ENCODE results near the gene DGKD. TPM values are rescaled to one million over a fixed set of nuclear protein-coding genes. Genes with fewer than 3 reads are reported as not detected.

The DGKD gene
- total RNA-seq, 2 donors from 2014 or later, result 21.5 to 63.1 TPM

GRCh38 chr2:233499928-233500327 is 145.6 kb downstream of the DGKD start:
- WGBS, result 67% methylated on average over 2 of the region's 2 CpGs
- intact Hi-C loops (cut with DNase I), result no loop called here
- no peaks in the 10 kb centered on the region for H3K27me3 ChIP-seq (replicated peaks; ENCODE audit: insufficient read depth)
- H3K9me3 ChIP-seq, result no peaks in the 10 kb centered on the region
- no peaks in the 10 kb centered on the region for H3K36me3 ChIP-seq
- H3K27ac ChIP-seq, result no peak overlapping the region
- DNase-seq (ENCODE audit: low spot score), result no peak
- no peaks in the 10 kb centered on the region for H3K4me1 ChIP-seq (replicated peaks)
- H3K4me3 ChIP-seq, result no peak overlapping the region
- TF ChIP-seq POLR2AphosphoS5 (IDR thresholded peaks at IDR 0.05) (no peak), POLR2A (IDR thresholded peaks at IDR 0.05) (no peak), CTCF (IDR thresholded peaks at IDR 0.05) (no peak)

- H3K9me3 ChIP-seq, result no peaks in the 10 kb centered on the region
- no peak overlapping the region for H3K4me3 ChIP-seq
- WGBS, result 95% methylated on average over 3 of the region's 3 CpGs
- DNase-seq (ENCODE audit: low spot score), result no peak
- TF ChIP-seq POLR2A (IDR thresholded peaks at IDR 0.05), result no peak
- no peak for TF ChIP-seq CTCF (IDR thresholded peaks at IDR 0.05)
- no peak for TF ChIP-seq POLR2AphosphoS5 (IDR thresholded peaks at IDR 0.05)
- no peaks in the 10 kb centered on the region for H3K4me1 ChIP-seq (replicated peaks)
- no peaks in the 10 kb centered on the region for H3K27me3 ChIP-seq (replicated peaks; ENCODE audit: insufficient read depth)
- H3K36me3 ChIP-seq, result no peaks in the 10 kb centered on the region
- H3K27ac ChIP-seq, result no peak overlapping the region
- intact Hi-C loops (cut with DNase I), result no loop called here
Observed at GRCh38 chr2:233501198-233502076, 147.1 kb downstream of the DGKD start.

- DNase-seq (ENCODE audit: low spot score), result no peak
- H3K4me1 ChIP-seq (replicated peaks), result no peaks in the 10 kb centered on the region
- no peak overlapping the region for H3K4me3 ChIP-seq
- H3K36me3 ChIP-seq, result no peaks in the 10 kb centered on the region
- H3K27me3 ChIP-seq (replicated peaks; ENCODE audit: insufficient read depth), result no peaks in the 10 kb centered on the region
- WGBS, result 100% methylated on average over 1 of the region's 1 CpG
- intact Hi-C loops (cut with DNase I), result no loop called here
- no peak overlapping the region for H3K27ac ChIP-seq
- TF ChIP-seq POLR2A (IDR thresholded peaks at IDR 0.05), result no peak
- TF ChIP-seq CTCF (IDR thresholded peaks at IDR 0.05), result no peak
- TF ChIP-seq POLR2AphosphoS5 (IDR thresholded peaks at IDR 0.05), result no peak
- no peaks in the 10 kb centered on the region for H3K9me3 ChIP-seq
Observed at GRCh38 chr2:233503481-233503880, 149.2 kb downstream of the DGKD start.

GRCh38 chr2:233503947-233504637 is 149.8 kb downstream of the DGKD start:
- DNase-seq (ENCODE audit: low spot score), result no peak
- intact Hi-C loops (cut with DNase I), result no loop called here
- TF ChIP-seq POLR2AphosphoS5 (IDR thresholded peaks at IDR 0.05) (no peak), POLR2A (IDR thresholded peaks at IDR 0.05) (no peak), CTCF (IDR thresholded peaks at IDR 0.05) (no peak)
- no peaks in the 10 kb centered on the region for H3K9me3 ChIP-seq
- peak overlapping the region in 1 of 2 donors; percentile 1 for H3K4me3 ChIP-seq
- H3K27me3 ChIP-seq (replicated peaks; ENCODE audit: insufficient read depth), result no peaks in the 10 kb centered on the region
- no peaks in the 10 kb centered on the region for H3K4me1 ChIP-seq (replicated peaks)
- 93% methylated on average over 1 of the region's 1 CpG for WGBS
- H3K27ac ChIP-seq, result no peak overlapping the region
- no peaks in the 10 kb centered on the region for H3K36me3 ChIP-seq

Data from prostate gland (tissue), 2 donors.